GM20000 (cell line): ENCODE measurements around the gene WSCD2.

Experiments used
- DNase-seq: peaks from one replicate; pipeline ENCODE4 v3.0.0; 2012; ENCODE audit warnings: low spot score
- TF ChIP-seq, protein P1 (sequence below): IDR thresholded peaks from 2 replicates; pipeline ENCODE4 v1.5.1; 2012; ENCODE audit warnings: mild to moderate bottlenecking, control low read depth; ENCODE audit errors: extremely low read depth, missing control alignments

WSCD2 gene

DNA sequence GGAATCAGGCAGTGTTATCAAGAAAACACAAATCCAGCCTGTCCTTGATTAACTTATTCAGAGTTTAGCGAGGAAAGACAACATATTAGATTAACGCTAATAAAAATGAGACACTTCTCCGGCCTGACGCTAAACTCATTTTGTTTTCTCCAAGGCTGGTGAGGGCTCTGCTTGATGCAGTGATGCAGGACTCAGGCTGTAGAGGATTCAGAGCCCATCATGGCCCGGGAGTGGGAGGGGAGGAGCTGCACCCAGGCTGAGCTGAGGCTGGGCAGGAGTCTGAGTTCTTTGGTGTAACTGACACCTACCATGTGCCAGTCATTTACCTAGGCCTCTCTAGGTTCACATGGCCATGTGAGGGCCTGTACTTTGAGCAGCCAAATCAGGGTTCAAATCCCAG is 70.0 kb downstream of the WSCD2 start:
- TF ChIP-seq, protein P1, sequence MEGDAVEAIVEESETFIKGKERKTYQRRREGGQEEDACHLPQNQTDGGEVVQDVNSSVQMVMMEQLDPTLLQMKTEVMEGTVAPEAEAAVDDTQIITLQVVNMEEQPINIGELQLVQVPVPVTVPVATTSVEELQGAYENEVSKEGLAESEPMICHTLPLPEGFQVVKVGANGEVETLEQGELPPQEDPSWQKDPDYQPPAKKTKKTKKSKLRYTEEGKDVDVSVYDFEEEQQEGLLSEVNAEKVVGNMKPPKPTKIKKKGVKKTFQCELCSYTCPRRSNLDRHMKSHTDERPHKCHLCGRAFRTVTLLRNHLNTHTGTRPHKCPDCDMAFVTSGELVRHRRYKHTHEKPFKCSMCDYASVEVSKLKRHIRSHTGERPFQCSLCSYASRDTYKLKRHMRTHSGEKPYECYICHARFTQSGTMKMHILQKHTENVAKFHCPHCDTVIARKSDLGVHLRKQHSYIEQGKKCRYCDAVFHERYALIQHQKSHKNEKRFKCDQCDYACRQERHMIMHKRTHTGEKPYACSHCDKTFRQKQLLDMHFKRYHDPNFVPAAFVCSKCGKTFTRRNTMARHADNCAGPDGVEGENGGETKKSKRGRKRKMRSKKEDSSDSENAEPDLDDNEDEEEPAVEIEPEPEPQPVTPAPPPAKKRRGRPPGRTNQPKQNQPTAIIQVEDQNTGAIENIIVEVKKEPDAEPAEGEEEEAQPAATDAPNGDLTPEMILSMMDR, result no peak
- DNase-seq, result no peak

DNA sequence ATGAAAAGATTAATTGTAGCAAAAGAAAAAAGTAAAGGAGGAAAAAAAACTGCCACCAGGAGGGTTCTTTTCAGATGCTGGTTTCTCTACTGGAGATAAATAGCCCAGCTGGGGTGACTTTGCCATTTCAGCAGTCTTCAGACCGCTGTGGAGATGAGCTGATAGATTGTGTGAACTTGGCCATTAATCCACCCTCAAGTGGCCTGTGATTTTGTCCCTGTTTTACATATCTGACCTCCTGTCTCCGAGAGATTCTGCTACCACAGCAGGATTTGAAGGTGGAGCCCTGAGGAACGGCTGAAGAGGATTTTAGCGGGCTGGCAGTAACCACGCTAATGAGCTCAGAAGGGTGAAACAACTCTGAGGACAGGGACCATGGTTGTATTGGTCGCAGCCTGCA is 72.7 kb downstream of the WSCD2 start:
- no peak for DNase-seq
- TF ChIP-seq, protein P1, result no peak

DNA sequence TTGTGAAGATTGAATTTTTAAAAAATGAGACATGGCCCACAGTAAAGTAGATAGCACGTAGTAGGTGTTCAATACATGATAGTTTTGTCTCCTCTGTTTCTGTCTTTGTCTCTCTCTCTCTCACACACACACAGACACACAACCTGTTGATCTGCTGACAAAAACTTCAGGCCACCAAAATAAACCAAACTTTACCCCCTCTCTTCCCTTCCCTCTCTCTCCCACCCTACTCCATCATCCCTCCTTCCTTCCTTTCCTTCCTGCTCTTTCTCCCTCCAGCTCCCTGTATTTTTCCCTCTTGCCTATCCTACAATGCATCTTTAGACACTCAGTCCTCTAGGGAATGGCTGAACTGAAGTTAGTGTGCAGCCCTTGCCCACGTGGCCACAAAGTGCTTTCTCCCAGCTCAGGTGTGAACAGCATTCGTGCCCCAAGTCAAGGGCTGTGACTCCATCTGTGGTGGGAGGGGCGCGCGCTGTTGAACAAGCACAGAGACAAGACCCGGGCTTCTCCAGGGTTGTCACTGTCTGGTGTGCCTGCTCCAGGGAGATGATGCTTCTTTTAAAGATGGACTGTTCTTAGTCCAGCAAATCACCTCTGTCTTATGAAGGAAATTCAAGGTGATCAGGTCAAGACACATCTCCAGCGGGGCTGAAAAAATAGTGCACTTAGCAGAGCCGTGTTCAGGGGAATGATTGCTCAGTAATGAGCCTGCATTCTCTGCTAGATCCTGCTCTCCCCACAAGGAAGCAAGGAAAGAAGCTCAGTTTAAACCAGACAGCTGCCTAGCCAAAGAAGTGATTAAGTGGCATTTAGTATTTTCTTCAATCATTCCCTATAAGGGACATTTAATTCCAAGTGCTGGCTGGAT is 75.3 kb downstream of the WSCD2 start:
- no peak for DNase-seq

DNA sequence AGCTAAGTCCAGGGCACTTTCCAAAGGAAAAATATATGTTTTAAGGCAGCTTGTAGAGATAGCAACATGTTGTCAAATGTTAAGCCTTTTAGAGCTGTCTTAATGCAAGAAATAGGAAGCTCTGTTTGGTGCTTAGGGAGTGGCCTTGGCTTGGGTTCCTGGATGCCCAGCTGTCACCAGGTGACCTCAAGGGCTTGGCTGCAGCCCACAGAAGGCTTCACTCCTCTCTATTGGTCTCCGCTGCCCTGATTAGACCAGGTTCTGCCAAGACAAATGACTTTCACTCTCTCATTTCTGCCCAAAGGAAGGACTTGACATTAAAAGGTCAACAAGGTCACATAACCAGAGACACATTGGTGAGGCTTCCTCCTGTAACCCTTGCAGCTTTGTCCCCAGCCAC is 76.8 kb downstream of the WSCD2 start:
- DNase-seq, result no peak
- TF ChIP-seq, protein P1, result no peak

More for the DNA sequence above, 75.3 kb downstream of the WSCD2 start:
- TF ChIP-seq, protein P1, result no peak

DNA sequence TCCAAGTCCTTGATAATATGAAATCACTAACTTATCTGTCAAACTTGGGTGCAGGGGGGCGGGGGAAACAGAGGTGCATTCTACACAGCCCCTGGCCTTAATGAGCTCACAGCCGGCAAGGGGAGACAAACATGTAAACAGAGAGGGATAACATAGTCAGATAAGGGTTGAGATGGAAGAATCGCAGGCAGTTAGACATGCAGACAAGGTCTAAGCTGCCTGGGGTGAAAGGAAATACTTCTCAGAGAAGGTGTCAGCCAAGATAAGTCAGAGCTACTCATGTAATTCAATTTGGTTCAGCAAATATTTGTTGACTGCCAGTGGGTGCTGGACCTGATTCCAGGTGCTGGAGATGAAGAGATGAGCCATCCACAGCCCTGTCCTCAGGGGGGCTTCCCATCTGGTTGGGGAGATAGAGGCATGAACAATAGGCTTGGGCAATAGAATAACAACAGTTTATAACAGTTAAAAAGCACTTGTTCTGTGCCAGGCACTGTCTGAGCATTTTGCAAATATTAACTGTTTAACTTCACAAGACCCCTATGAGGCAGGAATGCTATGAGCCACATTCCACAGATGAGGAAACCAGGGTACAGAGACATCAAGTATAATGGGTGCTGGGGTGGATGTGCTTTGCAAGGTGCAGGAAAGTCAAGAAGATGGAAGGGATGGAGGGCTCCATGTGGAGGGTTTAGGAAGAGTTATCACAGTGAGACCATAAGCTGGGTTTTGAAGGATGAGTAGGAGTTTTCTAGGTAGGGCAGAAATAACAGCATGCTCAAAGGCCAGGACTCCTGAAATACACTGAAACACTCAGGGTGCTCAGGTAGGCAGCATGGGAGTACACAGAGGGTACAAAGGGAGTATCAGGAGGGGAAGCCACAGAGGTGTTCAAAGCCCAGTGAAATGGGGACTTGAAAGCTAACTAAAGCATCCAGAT is 79.0 kb downstream of the WSCD2 start:
- TF ChIP-seq, protein P1, result no peak
- DNase-seq, result no peak

DNA sequence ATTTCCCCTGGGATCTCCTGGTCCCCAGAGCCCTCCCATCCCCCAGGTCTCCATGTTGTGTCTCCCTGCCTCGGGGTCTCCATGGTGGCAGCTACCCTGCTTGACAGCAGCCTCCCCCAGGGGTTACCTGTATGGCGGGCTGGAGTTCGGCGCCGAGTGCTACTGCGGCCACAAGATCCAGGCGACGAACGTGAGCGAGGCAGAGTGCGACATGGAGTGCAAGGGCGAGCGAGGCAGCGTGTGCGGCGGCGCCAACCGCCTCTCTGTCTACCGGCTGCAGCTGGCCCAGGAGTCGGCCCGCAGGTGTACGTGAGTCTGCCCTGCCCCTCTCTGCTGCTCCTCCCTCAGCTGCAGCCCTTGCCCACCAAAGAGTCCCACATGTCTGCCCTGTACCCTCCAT is 80.9 kb downstream of the WSCD2 start:
- no peak for DNase-seq
- TF ChIP-seq, protein P1, result no peak

DNA sequence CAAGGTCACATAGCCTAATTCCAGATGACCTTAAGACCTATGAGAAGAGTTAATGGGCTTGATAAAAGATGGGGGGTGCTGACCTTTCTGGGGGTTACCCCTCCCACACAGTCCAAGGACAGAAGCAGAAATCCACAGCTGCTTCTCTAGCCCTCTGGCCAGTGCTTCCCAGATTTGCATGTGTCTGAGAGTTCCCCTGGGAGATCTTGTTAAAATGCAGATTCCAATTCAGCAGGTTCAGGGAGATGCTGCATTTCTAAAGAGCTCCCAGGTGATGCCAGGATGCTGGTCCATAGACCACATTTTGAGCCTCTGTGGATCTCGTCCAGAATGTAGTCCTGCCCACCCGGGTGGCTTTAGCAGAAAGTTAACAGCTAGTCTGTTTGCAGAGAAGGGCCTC is 82.1 kb downstream of the WSCD2 start:
- TF ChIP-seq, protein P1, result no peak
- DNase-seq, result no peak
